Thyroid gland (tissue), 4 donors: ENCODE data around the gene HSD17B12.

Source experiments
- CTCF ChIP-seq, 6 experiments: fragments of 200-600 bp in 3 of 6; fragments of 450-650 bp in 3 of 6; sonication (generic) in 3 of 6; IDR thresholded peaks; one replicate each; pipeline ENCODE4 v1.5.1; 2016 to 2019; ENCODE audit warnings: antibody characterized with exemption in 6 of 6, mild to moderate bottlenecking in 2 of 6, inconsistent platforms in 1 of 6, moderate library complexity in 1 of 6
- POLR2A ChIP-seq, 2 donors: fragments of 450-650 bp; IDR thresholded peaks; one replicate each; pipeline ENCODE4 v1.6.1; 2017; ENCODE audit warnings: antibody characterized with exemption in 2 of 2, mild to moderate bottlenecking in 2 of 2, moderate library complexity in 1 of 2

- TF ChIP-seq CTCF (IDR thresholded peaks at IDR 0.05) = no peak
- TF ChIP-seq POLR2A (IDR thresholded peaks at IDR 0.05) = no peak
Observed at GRCh38 chr11:43901551-43901950, 221.0 kb downstream of the HSD17B12 start.
